Endothelial cell of umbilical vein (primary cell): ENCODE measurements around the gene SLC16A7. TPM values are rescaled to one million over a fixed set of nuclear protein-coding genes. Genes with fewer than 3 reads are reported as not detected.

Experiments used
- BruUV-seq: library from RNA; stranded (reverse); fragments of 400-500 nt; replicated peaks from 2 replicates; lab custom pipeline; 2021; lab: Mats Ljungman, UMichigan
- CTCF ChIA-PET: fragments of 300-600, 350-600 bp; sonication (Branson Sonifier 250); formaldehyde crosslinking; loops from one replicate; lab custom pipeline; 2021; ENCODE audit warnings: antibody characterized with exemption, inconsistent platforms; lab: Charles Lee
- POLR2A ChIA-PET: fragments of 300-600, 350-600 bp; sonication (Branson Sonifier 250); formaldehyde crosslinking; loops from one replicate; lab custom pipeline; 2021; ENCODE audit warnings: antibody characterized with exemption, inconsistent platforms; lab: Charles Lee
- DNase-seq: peaks from one replicate; pipeline ENCODE4 v3.0.0-alpha.2; 2011; ENCODE audit warnings: low read depth, low spot score
- FAIRE-seq: peaks from 2 replicates; lab custom pipeline; 2011; peaks lifted over from hg19 to GRCh38; lab: Jason Lieb, UNC
- H2AFZ ChIP-seq: 2 replicates; pipeline ENCODE4 v1.6.0; 2012; ENCODE audit warnings: low read depth, low read length, control low read depth, inconsistent platforms
- H3K27ac ChIP-seq: 2 replicates; pipeline ENCODE4 v1.5.1; 2011; ENCODE audit warnings: low read depth, mild to moderate bottlenecking, control low read depth, low read length, moderate library complexity; ENCODE audit not compliant: insufficient read depth
- H3K27me3 ChIP-seq, 2 experiments: 2 replicates each; pipeline versions ENCODE4 v1.6.0 to v1.6.1; 2011; ENCODE audit warnings: low read length in 2 of 2, mixed read lengths in 1 of 2; ENCODE audit not compliant: control insufficient read depth in 2 of 2, insufficient read depth in 2 of 2
- H3K36me3 ChIP-seq, 2 experiments: 2 replicates in 1 of 2; 3 replicates in 1 of 2; pipeline ENCODE4 v1.5.1; 2011; ENCODE audit warnings: low read length in 2 of 2, mild to moderate bottlenecking in 1 of 2, moderate library complexity in 1 of 2; ENCODE audit not compliant: control insufficient read depth in 2 of 2, insufficient read depth in 2 of 2; ENCODE audit errors: extremely low read depth in 1 of 2
- H3K4me1 ChIP-seq: 3 replicates; pipeline ENCODE4 v1.5.1; 2011; ENCODE audit warnings: mild to moderate bottlenecking, low read length; ENCODE audit not compliant: control insufficient read depth, insufficient read depth; ENCODE audit errors: extremely low read depth
- H3K4me2 ChIP-seq: 2 replicates; pipeline ENCODE4 v1.6.1; 2011; ENCODE audit warnings: low read length, control low read depth, mixed read lengths; ENCODE audit not compliant: insufficient read depth
- H3K4me3 ChIP-seq, 3 experiments: fragments of 200-600 bp in 1 of 3; sonication (generic), shearing (Covaris generic) in 1 of 3; replicated peaks in 1 of 3; 2 replicates each; pipeline ENCODE4 v1.5.1; 2011 to 2016; ENCODE audit warnings: control low read depth in 3 of 3, low read length in 3 of 3, mild to moderate bottlenecking in 2 of 3, inconsistent platforms in 1 of 3, low read depth in 1 of 3, moderate library complexity in 1 of 3; ENCODE audit not compliant: insufficient read depth in 1 of 3
- H3K79me2 ChIP-seq: 2 replicates; pipeline ENCODE4 v1.6.0; 2012; ENCODE audit warnings: low read length, inconsistent platforms; ENCODE audit not compliant: control insufficient read depth, insufficient read depth
- H3K9ac ChIP-seq: replicated peaks from 2 replicates; pipeline ENCODE3; 2011; ENCODE audit warnings: low read length, control low read depth; ENCODE audit not compliant: insufficient read depth; ENCODE audit errors: extremely low read depth
- H3K9me1 ChIP-seq: replicated peaks from 3 replicates; pipeline ENCODE4 v1.6.0; 2011; ENCODE audit warnings: mild to moderate bottlenecking, low read length; ENCODE audit not compliant: control insufficient read depth, insufficient read depth; ENCODE audit errors: extremely low read depth
- H3K9me3 ChIP-seq: replicated peaks from 2 replicates; pipeline ENCODE4 v1.5.1; 2012; ENCODE audit warnings: low read length, inconsistent platforms; ENCODE audit not compliant: control insufficient read depth, insufficient read depth
- H4K20me1 ChIP-seq: replicated peaks from 2 replicates; pipeline ENCODE3; 2011; ENCODE audit warnings: mild to moderate bottlenecking, low read length; ENCODE audit not compliant: control insufficient read depth, insufficient read depth; ENCODE audit errors: extremely low read depth
- CTCF ChIP-seq, 2 donors: IDR thresholded peaks; 1 replicate in 1 of 2; 2 replicates in 1 of 2; pipeline ENCODE4 v1.5.1; 2011; ENCODE audit warnings: low read length in 2 of 2, mild to moderate bottlenecking in 2 of 2, moderate library complexity in 2 of 2, control low read depth in 1 of 2, inconsistent platforms in 1 of 2, low read depth in 1 of 2; ENCODE audit not compliant: insufficient read depth in 1 of 2; ENCODE audit errors: extremely low read depth in 1 of 2
- EZH2 ChIP-seq: IDR thresholded peaks from 2 replicates; pipeline ENCODE4 v1.6.1; 2012; ENCODE audit warnings: borderline replicate concordance, low read depth, mild to moderate bottlenecking, moderate library complexity, low read length, inconsistent platforms; ENCODE audit not compliant: severe bottlenecking
- FOS ChIP-seq: IDR thresholded peaks from 2 replicates; pipeline ENCODE4 v1.6.1; 2011; ENCODE audit warnings: mild to moderate bottlenecking, low read length, moderate library complexity, borderline replicate concordance; ENCODE audit not compliant: insufficient read depth
- GATA2 ChIP-seq: IDR thresholded peaks from 2 replicates; pipeline ENCODE4 v1.7.0; 2011; ENCODE audit warnings: low read depth, mild to moderate bottlenecking, moderate library complexity, mixed read lengths, low read length; ENCODE audit not compliant: insufficient read length, insufficient read depth
- JUN ChIP-seq: IDR thresholded peaks from 2 replicates; pipeline ENCODE4 v1.6.1; 2011; ENCODE audit warnings: borderline replicate concordance, low read depth; ENCODE audit not compliant: insufficient read length, insufficient read depth
- MAX ChIP-seq: IDR thresholded peaks from 2 replicates; pipeline ENCODE4 v1.6.1; 2011; ENCODE audit not compliant: insufficient read depth, insufficient read length
- MYC ChIP-seq: IDR thresholded peaks from one replicate; pipeline ENCODE4 v1.6.1; 2011; ENCODE audit warnings: mild to moderate bottlenecking, low read depth, low read length
- POLR2A ChIP-seq: IDR thresholded peaks from 2 replicates; pipeline ENCODE4 v1.6.1; 2012; ENCODE audit warnings: low read depth, mild to moderate bottlenecking, control low read depth, low read length
- POLR2AphosphoS5 ChIP-seq: IDR thresholded peaks from 2 replicates; pipeline ENCODE4 v1.6.1; 2012; ENCODE audit warnings: low read depth, mild to moderate bottlenecking, control low read depth, low read length, moderate library complexity; ENCODE audit not compliant: insufficient read depth
- dilution Hi-C: fragments of 300-500 bp; cut with MboI; formaldehyde crosslinking; loops from one replicate; pipeline ENCODE4 v1.15.0; 2019; ENCODE audit warnings: low sequenced_read_pairs; ENCODE audit not compliant: extremely low pct_ligation_motif_present
- intact Hi-C: fragments of 100-400 bp; cut with micrococcal nuclease; formaldehyde crosslinking; loops from one replicate; pipeline ENCODE4 v1.10.0; 2022
- polyA plus RNA-seq, 4 experiments: library from polyadenylated mRNA; depleted of rRNA in 3 of 4; stranded (reverse) in 3 of 4; unstranded in 1 of 4; fragments of >200 nt; gene quantifications; 2 replicates each; pipeline versions ENCODE4 v1.2.1 to v1.2.3, GENCODE V29; 2011 to 2012; ENCODE audit warnings: missing spikeins in 1 of 4
- total RNA-seq: library from RNA; stranded (reverse); gene quantifications from 2 replicates; pipeline ENCODE4 v1.2.3, GENCODE V29; 2021

Gene SLC16A7
- total and polyA plus RNA-seq, 2 donors (not counting 3 experiments of a cell fraction or from before 2014, with no cell fraction given) = 2.9 to 8.9 TPM

GRCh38 chr12:59833408-59833807, 237.6 kb downstream of the SLC16A7 start:
- Histone ChIP-seq H3K27ac (no peak overlapping the region), H3K4me1 (peaks cover under 1% of the 10 kb centered on the region), H4K20me1 (no peaks in the 10 kb centered on the region), H3K4me3 (no peak overlapping the region), H3K4me2 (no peak overlapping the region), H3K27me3 (no peaks in the 10 kb centered on the region), H3K36me3 (no peaks in the 10 kb centered on the region), H3K9me3 (no peaks in the 10 kb centered on the region), H3K9ac (no peak overlapping the region), H3K79me2 (no peaks in the 10 kb centered on the region), H3K9me1 (no peaks in the 10 kb centered on the region), H2AFZ (no peak overlapping the region)
- intact Hi-C loops (loop anchor here (10.0 kb wide), 1 partner anchor 429 kb away; no protein-coding TSS in a partner anchor), dilution Hi-C loops (no loop called here)
- no peak for DNase-seq
- no TSS peak for BruUV-seq
- FAIRE-seq = no peak
- no peak for TF ChIP-seq EZH2
- TF ChIP-seq FOS = no peak
- TF ChIP-seq CTCF (IDR thresholded peaks at IDR 0.05; ENCODE audit: extremely low read depth in 1 of 2, insufficient read depth in 1 of 2, low read depth in 1 of 2, low read length in 2 of 2) = no peak
- no peak for TF ChIP-seq JUN
- no peak for TF ChIP-seq MYC
- TF ChIP-seq GATA2 = no peak
- TF ChIP-seq POLR2AphosphoS5 = no peak
- TF ChIP-seq POLR2A = no peak
- no peak for TF ChIP-seq MAX
- ChIA-PET CTCF (no interaction called here), POLR2A (no interaction called here)
